ENCODE data around the gene ZSCAN12. TPM values are rescaled to one million over a fixed set of nuclear protein-coding genes. Genes with fewer than 3 reads are reported as not detected.
"Not testable (repeated sequence)": the region's sequence is repeated elsewhere in the genome, so short reads cannot be mapped to it uniquely, and the experiment has no call there.

Gene ZSCAN12
- total and polyA plus RNA-seq, 10 donors: 1.8 to 10.3 (median 7.9) TPM

DNA sequence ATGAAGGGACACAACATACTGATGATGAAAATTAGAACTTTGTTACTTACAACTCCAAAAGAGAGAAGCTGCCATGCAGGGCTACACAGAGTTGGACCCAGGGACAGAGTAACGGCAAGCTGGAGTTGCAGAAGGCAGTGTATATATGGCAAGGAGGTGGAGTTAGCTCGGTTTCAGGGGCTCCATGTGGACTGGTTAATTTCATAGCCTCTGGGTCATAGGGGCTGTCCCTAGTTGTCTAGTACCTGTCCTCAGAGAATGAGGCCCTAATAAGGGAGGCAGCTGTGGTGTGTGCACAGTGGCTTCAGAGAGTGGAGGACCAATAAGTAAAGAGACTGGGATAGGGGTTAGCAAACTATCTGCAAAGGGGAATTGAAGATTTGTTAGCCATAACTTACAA, 7.9 kb upstream of the ZSCAN12 start:
- no peak for DNase-seq
- 40 to 62% (median 60%) methylated on average over 2 of the region's 2 CpGs for WGBS, 5 donors
- no peaks in the 10 kb centered on the region for H3K36me3 ChIP-seq
- intact Hi-C loops (cut with DNase I; ENCODE audit: low total_unique reads): no loop called here
- H3K27ac ChIP-seq: no peak overlapping the region
- H3K4me1 ChIP-seq: no peaks in the 10 kb centered on the region
- no peak for TF ChIP-seq POLR2AphosphoS5 (IDR thresholded peaks at IDR 0.05)
- H3K4me3 ChIP-seq: no peak overlapping the region
- H3K9me3 ChIP-seq: peaks cover 0 to 4% (median 0%) of the 10 kb centered on the region in 8 donors
- peaks cover 0 to 52% (median 0%) of the 10 kb centered on the region in 7 donors for H3K27me3 ChIP-seq (replicated peaks in 1 of 7)

DNA sequence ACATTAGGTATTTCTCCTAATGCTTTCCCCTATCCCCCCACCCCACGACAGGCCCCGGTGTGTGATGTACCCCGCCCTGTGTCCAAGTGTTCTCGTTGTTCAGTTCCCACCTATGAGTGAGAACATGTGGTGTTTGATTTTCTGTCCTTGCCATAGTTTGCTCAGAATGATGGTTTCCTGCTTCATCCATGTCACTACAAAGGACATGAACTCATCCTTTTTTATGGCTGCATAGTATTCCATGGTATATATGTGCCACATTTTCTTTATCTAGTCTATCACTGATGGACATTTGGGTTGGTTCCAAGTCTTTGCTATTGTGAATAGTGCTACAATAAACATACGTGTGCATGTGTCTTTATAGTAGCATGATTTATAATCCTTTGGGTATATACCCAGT, 4.4 kb upstream of the ZSCAN12 start:
- H3K36me3 ChIP-seq; H3K4me3 ChIP-seq; H3K9me3 ChIP-seq; H3K27ac ChIP-seq; H3K4me1 ChIP-seq; intact Hi-C loops (cut with DNase I; ENCODE audit: low total_unique reads); DNase-seq: not testable (repeated sequence)
- peaks cover 0 to 30% (median 0%) of the 10 kb centered on the region in 7 donors for H3K27me3 ChIP-seq (replicated peaks in 1 of 7)
- WGBS, 5 donors: 83 to 94% (median 90%) methylated on average over 4 to 5 of the region's 5 CpGs

DNA sequence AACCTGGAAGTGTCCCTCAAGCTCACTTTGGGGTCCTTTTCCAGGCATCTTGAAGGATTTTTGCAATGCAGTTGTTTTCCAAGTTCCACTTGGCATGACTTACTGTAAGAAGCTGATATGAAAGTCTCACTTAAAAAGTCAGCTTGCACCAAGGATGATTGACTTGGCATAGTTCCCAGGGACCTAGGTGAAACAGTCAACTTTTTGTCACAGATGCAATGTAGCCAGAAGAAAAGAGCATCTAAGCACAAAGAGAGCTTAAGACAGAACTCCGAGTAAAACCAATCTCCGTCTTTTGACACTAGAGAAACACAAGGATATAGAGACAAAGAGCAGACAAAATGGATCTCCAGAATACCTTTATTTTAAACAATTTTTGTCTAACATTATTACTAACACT, 2.6 kb upstream of the ZSCAN12 start:
- TF ChIP-seq POLR2A (IDR thresholded peaks at IDR 0.05) (no peak), POLR2AphosphoS5 (IDR thresholded peaks at IDR 0.05) (no peak)
- TF ChIP-seq, protein P1, sequence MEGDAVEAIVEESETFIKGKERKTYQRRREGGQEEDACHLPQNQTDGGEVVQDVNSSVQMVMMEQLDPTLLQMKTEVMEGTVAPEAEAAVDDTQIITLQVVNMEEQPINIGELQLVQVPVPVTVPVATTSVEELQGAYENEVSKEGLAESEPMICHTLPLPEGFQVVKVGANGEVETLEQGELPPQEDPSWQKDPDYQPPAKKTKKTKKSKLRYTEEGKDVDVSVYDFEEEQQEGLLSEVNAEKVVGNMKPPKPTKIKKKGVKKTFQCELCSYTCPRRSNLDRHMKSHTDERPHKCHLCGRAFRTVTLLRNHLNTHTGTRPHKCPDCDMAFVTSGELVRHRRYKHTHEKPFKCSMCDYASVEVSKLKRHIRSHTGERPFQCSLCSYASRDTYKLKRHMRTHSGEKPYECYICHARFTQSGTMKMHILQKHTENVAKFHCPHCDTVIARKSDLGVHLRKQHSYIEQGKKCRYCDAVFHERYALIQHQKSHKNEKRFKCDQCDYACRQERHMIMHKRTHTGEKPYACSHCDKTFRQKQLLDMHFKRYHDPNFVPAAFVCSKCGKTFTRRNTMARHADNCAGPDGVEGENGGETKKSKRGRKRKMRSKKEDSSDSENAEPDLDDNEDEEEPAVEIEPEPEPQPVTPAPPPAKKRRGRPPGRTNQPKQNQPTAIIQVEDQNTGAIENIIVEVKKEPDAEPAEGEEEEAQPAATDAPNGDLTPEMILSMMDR (IDR thresholded peaks at IDR 0.05 in 8 of 11, conservative IDR thresholded peaks at IDR 0.05 in 3 of 11): no peak
- Histone ChIP-seq H3K4me3 (no peak overlapping the region), H3K27me3 (replicated peaks in 1 of 7) (peaks cover 0 to 25% (median 0%) of the 10 kb centered on the region in 7 donors), H3K36me3 (peaks cover 0 to 10% (median 2%) of the 10 kb centered on the region in 6 donors), H3K9me3 (peaks cover 0 to 3% (median 0%) of the 10 kb centered on the region in 8 donors), H3K4me1 (peaks cover 8 to 22% (median 19%) of the 10 kb centered on the region in 6 donors), H3K27ac (no peak overlapping the region)
- WGBS, 5 donors: 61 to 94% (median 90%) methylated on average over 2 of the region's 2 CpGs
- no peak for DNase-seq
- intact Hi-C loops (cut with DNase I; ENCODE audit: low total_unique reads): no loop called here

DNA sequence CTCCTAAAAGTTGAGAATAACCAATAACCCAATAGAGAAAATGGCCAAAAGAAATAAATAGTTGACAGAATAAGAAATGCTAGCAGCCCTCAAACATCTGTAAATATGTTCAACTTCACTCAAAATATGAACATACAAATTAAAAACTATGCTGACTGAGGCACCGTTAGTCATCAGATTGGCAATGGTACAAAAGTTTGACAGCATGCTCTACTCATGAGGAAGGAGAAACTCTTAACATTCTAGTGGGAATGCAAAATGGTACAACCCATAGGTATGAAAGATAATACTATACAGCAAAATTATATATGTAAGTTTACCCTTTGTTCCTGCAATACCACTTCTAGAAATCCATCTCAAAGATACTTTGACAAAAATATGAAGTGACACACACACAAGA, 1.6 kb upstream of the ZSCAN12 start:
- intact Hi-C loops (cut with DNase I; ENCODE audit: low total_unique reads): no loop called here
- no peak for TF ChIP-seq POLR2AphosphoS5 (IDR thresholded peaks at IDR 0.05)
- no peak for TF ChIP-seq POLR2A (IDR thresholded peaks at IDR 0.05)
- TF ChIP-seq, protein P1 (IDR thresholded peaks at IDR 0.05 in 8 of 11, conservative IDR thresholded peaks at IDR 0.05 in 3 of 11): no peak

DNA sequence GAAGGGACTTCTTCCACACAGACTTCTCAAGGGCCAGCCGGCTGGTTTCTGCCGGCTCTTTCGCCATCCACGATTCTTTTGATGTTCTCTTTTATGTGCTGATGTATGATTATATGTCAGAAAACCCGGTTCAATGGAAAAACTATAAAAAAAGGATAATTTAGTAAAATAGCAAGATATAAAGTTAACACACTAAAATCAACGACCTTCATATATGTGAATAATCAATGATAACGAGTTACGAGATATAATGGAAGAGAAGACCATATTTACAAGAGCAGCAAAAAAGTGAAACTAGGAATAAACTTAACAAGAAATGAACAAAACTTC, 540 bp upstream of the ZSCAN12 start:
- Histone ChIP-seq H3K9me3 (peaks cover 0 to 3% (median 0%) of the 10 kb centered on the region in 8 donors), H3K4me3 (peak overlapping the region; percentile 71 to 95 (median 82)), H3K27ac (peak overlapping the region; percentile 47 to 85 (median 76)), H3K4me1 (peaks cover 13 to 44% (median 37%) of the 10 kb centered on the region in 6 donors), H3K36me3 (peaks cover 0 to 32% (median 7%) of the 10 kb centered on the region in 6 donors), H3K27me3 (replicated peaks in 1 of 7) (peaks cover 0 to 10% (median 0%) of the 10 kb centered on the region in 7 donors)
- whole genome bisulfite sequencing, 5 donors: 20 to 32% (median 27%) methylated on average over 8 of the region's 8 CpGs
- DNase-seq: no peak
- intact Hi-C loops (cut with DNase I; ENCODE audit: low total_unique reads): no loop called here
- TF ChIP-seq, protein P1 (IDR thresholded peaks at IDR 0.05 in 8 of 11, conservative IDR thresholded peaks at IDR 0.05 in 3 of 11): no peak
- TF ChIP-seq POLR2AphosphoS5 (IDR thresholded peaks at IDR 0.05) (no peak), POLR2A (IDR thresholded peaks at IDR 0.05) (no peak)

More for the DNA sequence above, 1.6 kb upstream of the ZSCAN12 start:
- WGBS, 5 donors: 85 to 97% (median 90%) methylated on average over 1 of the region's 1 CpG
- Histone ChIP-seq H3K4me3 (no peak overlapping the region), H3K4me1 (peaks cover 10 to 33% (median 30%) of the 10 kb centered on the region in 6 donors), H3K27ac (no peak overlapping the region), H3K9me3 (peaks cover 0 to 3% (median 0%) of the 10 kb centered on the region in 8 donors), H3K36me3 (peaks cover 0 to 21% (median 3%) of the 10 kb centered on the region in 6 donors), H3K27me3 (replicated peaks in 1 of 7) (peaks cover 0 to 16% (median 0%) of the 10 kb centered on the region in 7 donors)
- no peak for DNase-seq

All from spleen (tissue), 11 donors.